Measurements from ENCODE around the gene UBLCP1.

DNA sequence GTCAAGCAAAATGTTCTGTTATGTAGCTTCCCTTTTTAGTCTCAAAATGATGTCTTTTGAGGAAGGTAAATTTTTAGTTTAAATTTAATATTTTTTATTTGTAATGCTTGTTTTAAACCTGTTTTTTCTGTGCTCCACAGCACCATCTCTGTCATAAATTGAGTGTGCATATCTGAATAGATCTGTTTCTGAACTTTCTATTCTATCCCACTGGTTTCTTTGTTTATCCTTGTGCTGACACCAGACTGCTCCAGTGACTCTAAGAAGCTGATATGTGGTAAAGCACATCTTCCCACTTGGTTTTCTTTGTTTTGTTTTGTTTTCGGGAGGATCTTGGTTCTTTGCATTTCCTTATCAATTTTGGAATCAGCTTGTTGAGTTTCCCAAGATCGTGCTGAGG, 46.6 kb upstream of the UBLCP1 start:
- TF ChIP-seq CTCF (IDR thresholded peaks at IDR 0.05; ENCODE audit: poor library complexity, severe bottlenecking) = no peak
- TF ChIP-seq REST (IDR thresholded peaks at IDR 0.05; ENCODE audit: borderline replicate concordance) = no peak
- no peak for TF ChIP-seq EZH2 (IDR thresholded peaks at IDR 0.05; ENCODE audit: borderline replicate concordance, insufficient read depth, low read length, poor library complexity, severe bottlenecking)
- no peak for TF ChIP-seq POLR2AphosphoS5 (IDR thresholded peaks at IDR 0.05)
- no peak for TF ChIP-seq EP300 (conservative IDR thresholded peaks at IDR 0.05; ENCODE audit: poor library complexity, severe bottlenecking)
- TF ChIP-seq SMC3 (conservative IDR thresholded peaks at IDR 0.05; ENCODE audit: poor library complexity) = no peak
- TF ChIP-seq TAF1 (IDR thresholded peaks at IDR 0.05; ENCODE audit: low read depth) = no peak
- TF ChIP-seq MXI1 (conservative IDR thresholded peaks at IDR 0.05; ENCODE audit: poor library complexity, severe bottlenecking) = no peak
